Duodenal mucosa (tissue), 2 donors: ENCODE results near the gene PITX3.
"Not testable (repeated sequence)": the region's sequence is repeated elsewhere in the genome, so short reads cannot be mapped to it uniquely, and the experiment has no call there.

ENCODE experiments used
- H3K27ac ChIP-seq: one replicate; pipeline ENCODE4 v1.7.0; 2013; ENCODE audit warnings: low read depth, low read length
- H3K27me3 ChIP-seq, 2 donors: one replicate each; pipeline ENCODE4 v1.7.0; 2013; ENCODE audit warnings: low read length in 2 of 2, control low read depth in 1 of 2; ENCODE audit not compliant: insufficient read depth in 2 of 2, control insufficient read depth in 1 of 2
- H3K36me3 ChIP-seq, 2 donors: one replicate each; pipeline ENCODE4 v1.7.0; 2013; ENCODE audit warnings: low read length in 2 of 2, control low read depth in 1 of 2; ENCODE audit not compliant: insufficient read depth in 2 of 2, control insufficient read depth in 1 of 2
- H3K4me1 ChIP-seq, 2 donors: one replicate each; pipeline ENCODE4 v1.7.0; 2013; ENCODE audit warnings: low read length in 2 of 2, control low read depth in 1 of 2; ENCODE audit not compliant: insufficient read depth in 2 of 2, control insufficient read depth in 1 of 2
- H3K4me3 ChIP-seq, 2 donors: one replicate each; pipeline ENCODE4 v1.7.0; 2013; ENCODE audit warnings: low read length in 2 of 2, low read depth in 1 of 2
- H3K9ac ChIP-seq, 2 donors: one replicate each; pipeline ENCODE4 v1.7.0; 2013; ENCODE audit warnings: low read length in 2 of 2, low read depth in 1 of 2
- H3K9me3 ChIP-seq, 2 donors: one replicate each; pipeline ENCODE4 v1.7.0; 2013; ENCODE audit warnings: low read length in 2 of 2, control low read depth in 1 of 2; ENCODE audit not compliant: control insufficient read depth in 1 of 2

The PITX3 gene

DNA sequence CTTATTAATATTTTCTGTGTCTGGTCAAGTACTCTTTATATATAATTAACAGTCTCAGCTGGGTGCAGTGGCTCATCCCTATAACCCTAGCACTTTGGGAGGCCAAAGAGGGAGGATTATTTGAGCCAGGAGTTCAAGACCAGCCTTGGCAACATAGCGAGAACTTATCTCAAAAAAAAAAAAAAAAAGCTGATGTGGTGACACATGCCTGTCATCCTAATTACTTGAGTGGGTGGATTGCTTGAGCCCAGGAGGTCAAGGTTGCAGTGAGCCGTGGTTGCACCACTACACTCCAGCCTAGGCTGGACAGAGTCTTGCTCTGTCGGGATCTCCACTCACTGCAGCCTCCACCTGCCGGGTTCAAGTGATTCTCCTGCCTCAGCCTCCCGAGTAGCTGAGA lies 21.9 kb downstream of the PITX3 start:
- H3K4me1 ChIP-seq, result no peaks in the 10 kb centered on the region
- H3K4me3 ChIP-seq, result no peak overlapping the region
- H3K9me3 ChIP-seq, result no peaks in the 10 kb centered on the region
- no peaks in the 10 kb centered on the region for H3K36me3 ChIP-seq
- no peak overlapping the region for H3K9ac ChIP-seq
- H3K27ac ChIP-seq, result no peak overlapping the region
- no peaks in the 10 kb centered on the region for H3K27me3 ChIP-seq

GRCh38 chr10:102213599-102213998 lies 27.7 kb downstream of the PITX3 start:
- not testable (repeated sequence) for H3K27ac ChIP-seq, H3K4me1 ChIP-seq, H3K27me3 ChIP-seq, H3K9ac ChIP-seq, H3K9me3 ChIP-seq, H3K36me3 ChIP-seq, H3K4me3 ChIP-seq

GRCh38 chr10:102211615-102212299 lies 29.6 kb downstream of the PITX3 start:
- no peaks in the 10 kb centered on the region for H3K27me3 ChIP-seq
- H3K4me1 ChIP-seq, result peaks cover 0 to 4% of the 10 kb centered on the region in 2 donors
- no peak overlapping the region for H3K9ac ChIP-seq
- no peak overlapping the region for H3K4me3 ChIP-seq
- no peak overlapping the region for H3K27ac ChIP-seq
- no peaks in the 10 kb centered on the region for H3K9me3 ChIP-seq
- H3K36me3 ChIP-seq, result no peaks in the 10 kb centered on the region

- Histone ChIP-seq H3K4me3 (no peak overlapping the region), H3K27ac (no peak overlapping the region), H3K36me3 (no peaks in the 10 kb centered on the region), H3K4me1 (peaks cover 0 to 4% of the 10 kb centered on the region in 2 donors), H3K9me3 (peaks cover 10% of the 10 kb centered on the region in 2 donors), H3K9ac (no peak overlapping the region), H3K27me3 (no peaks in the 10 kb centered on the region)
These were observed 32.8 kb downstream of the PITX3 start for GRCh38 chr10:102208311-102209035.

DNA sequence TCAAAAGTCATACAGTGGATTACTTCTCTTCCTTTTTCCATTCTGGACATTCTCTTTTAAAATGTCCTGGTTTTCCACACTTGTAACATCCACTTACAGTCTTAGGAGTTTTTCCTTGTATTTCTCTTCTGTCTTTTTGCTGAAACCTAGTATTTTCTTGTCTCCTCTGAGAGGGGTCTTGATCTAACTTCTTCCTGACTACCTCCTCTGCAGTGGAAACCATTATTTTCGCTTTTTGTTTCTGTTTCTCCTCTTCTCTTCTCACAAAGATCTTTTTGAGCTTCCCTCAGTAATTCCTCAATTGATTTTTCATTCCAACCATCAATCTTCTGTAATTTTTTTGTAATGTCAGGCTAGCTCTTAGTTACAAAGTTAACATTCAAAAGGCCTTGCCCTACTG lies 38.9 kb downstream of the PITX3 start:
- H3K4me3 ChIP-seq, result no peak overlapping the region
- H3K4me1 ChIP-seq, result no peaks in the 10 kb centered on the region
- no peaks in the 10 kb centered on the region for H3K27me3 ChIP-seq
- H3K9me3 ChIP-seq, result peaks cover 10% of the 10 kb centered on the region in 2 donors
- no peak overlapping the region for H3K27ac ChIP-seq
- H3K36me3 ChIP-seq, result no peaks in the 10 kb centered on the region
- no peak overlapping the region for H3K9ac ChIP-seq

GRCh38 chr10:102200751-102201640 lies 40.3 kb downstream of the PITX3 start:
- Histone ChIP-seq H3K9me3 (peaks cover 10% of the 10 kb centered on the region in 2 donors), H3K27me3 (no peaks in the 10 kb centered on the region), H3K4me3 (no peak overlapping the region), H3K27ac (no peak overlapping the region), H3K9ac (no peak overlapping the region), H3K4me1 (no peaks in the 10 kb centered on the region), H3K36me3 (no peaks in the 10 kb centered on the region)

GRCh38 chr10:102198027-102198426 lies 43.3 kb downstream of the PITX3 start:
- Histone ChIP-seq H3K27me3 (no peaks in the 10 kb centered on the region), H3K27ac (no peak overlapping the region), H3K4me1 (no peaks in the 10 kb centered on the region), H3K4me3 (no peak overlapping the region), H3K36me3 (no peaks in the 10 kb centered on the region), H3K9me3 (no peaks in the 10 kb centered on the region), H3K9ac (no peak overlapping the region)

GRCh38 chr10:102196893-102197292 lies 44.4 kb downstream of the PITX3 start:
- Histone ChIP-seq H3K4me3 (no peak overlapping the region), H3K4me1 (no peaks in the 10 kb centered on the region)

GRCh38 chr10:102195296-102195870 lies 45.9 kb downstream of the PITX3 start:
- peaks cover 0 to 5% of the 10 kb centered on the region in 2 donors for H3K9me3 ChIP-seq
- no peak overlapping the region for H3K27ac ChIP-seq
- no peaks in the 10 kb centered on the region for H3K27me3 ChIP-seq
- H3K9ac ChIP-seq, result no peak overlapping the region
- H3K4me1 ChIP-seq, result no peaks in the 10 kb centered on the region
- H3K4me3 ChIP-seq, result no peak overlapping the region
- H3K36me3 ChIP-seq, result no peaks in the 10 kb centered on the region

More at GRCh38 chr10:102196893-102197292, 44.4 kb downstream of the PITX3 start:
- Histone ChIP-seq H3K36me3 (no peaks in the 10 kb centered on the region), H3K27ac (no peak overlapping the region), H3K27me3 (no peaks in the 10 kb centered on the region), H3K9me3 (peaks cover 0 to 5% of the 10 kb centered on the region in 2 donors), H3K9ac (no peak overlapping the region)
